Breast epithelium (tissue), 3 donors: ENCODE results near the gene TIPRL.

Source experiments
- CTCF ChIP-seq, 3 donors: fragments of 450-650 bp; IDR thresholded peaks; one replicate each; pipeline ENCODE4 v1.5.1; 2016 to 2017; ENCODE audit warnings: antibody characterized with exemption in 3 of 3, mild to moderate bottlenecking in 3 of 3, moderate library complexity in 3 of 3
- POLR2AphosphoS5 ChIP-seq, 3 donors: sonication (generic); formaldehyde crosslinking; IDR thresholded peaks; one replicate each; pipeline ENCODE4 v1.6.1; 2017; ENCODE audit warnings: antibody characterized with exemption in 3 of 3

- TF ChIP-seq POLR2AphosphoS5 (IDR thresholded peaks at IDR 0.05) (no peak), CTCF (IDR thresholded peaks at IDR 0.05) (no peak)
Measured at GRCh38 chr1:168148916-168149315, 29.8 kb upstream of the TIPRL start.
